ENCODE measurements around the gene MT2A.

The MT2A gene

GRCh38 chr16:56600398-56600999 lies 7.9 kb upstream of the MT2A start:
- peak; percentile 48 for DNase-seq (ENCODE audit: low spot score)

- no peak for DNase-seq (ENCODE audit: low spot score)
Observed at GRCh38 chr16:56601325-56601724, 7.1 kb upstream of the MT2A start.

GRCh38 chr16:56603589-56603988 lies 4.8 kb upstream of the MT2A start:
- no peak for DNase-seq (ENCODE audit: low spot score)

- no peak for DNase-seq (ENCODE audit: low spot score)
Observed at GRCh38 chr16:56604966-56605365, 3.4 kb upstream of the MT2A start.

- DNase-seq (ENCODE audit: low spot score): no peak
Observed at GRCh38 chr16:56605475-56605874, 2.9 kb upstream of the MT2A start.

GRCh38 chr16:56606071-56606475 lies 2.3 kb upstream of the MT2A start:
- no peak for DNase-seq (ENCODE audit: low spot score)

- DNase-seq (ENCODE audit: low spot score): no peak
Observed at GRCh38 chr16:56606476-56607108, 1.8 kb upstream of the MT2A start.

- DNase-seq (ENCODE audit: low spot score): no peak
Observed at GRCh38 chr16:56607109-56607618, 1.2 kb upstream of the MT2A start.

- no peak for DNase-seq (ENCODE audit: low spot score)
Observed at GRCh38 chr16:56607675-56608042, 725 bp upstream of the MT2A start.

GRCh38 chr16:56608876-56609462 lies 585 bp downstream of the MT2A start:
- no peak for DNase-seq (ENCODE audit: low spot score)

GRCh38 chr16:56609463-56609921 lies 1.1 kb downstream of the MT2A start:
- peak; percentile 67 for DNase-seq (ENCODE audit: low spot score)

GRCh38 chr16:56610017-56610608 lies 1.7 kb downstream of the MT2A start:
- DNase-seq (ENCODE audit: low spot score): peak; percentile 55

GRCh38 chr16:56610609-56611111 lies 2.3 kb downstream of the MT2A start:
- DNase-seq (ENCODE audit: low spot score): no peak

- no peak for DNase-seq (ENCODE audit: low spot score)
Observed at GRCh38 chr16:56611281-56611833, 3.0 kb downstream of the MT2A start.

- DNase-seq (ENCODE audit: low spot score): no peak
Observed at GRCh38 chr16:56613706-56614105, 5.3 kb downstream of the MT2A start.

GRCh38 chr16:56614549-56614991 lies 6.2 kb downstream of the MT2A start:
- no peak for DNase-seq (ENCODE audit: low spot score)

GRCh38 chr16:56615353-56615752 lies 7.0 kb downstream of the MT2A start:
- no peak for DNase-seq (ENCODE audit: low spot score)

- DNase-seq (ENCODE audit: low spot score): no peak
Observed at GRCh38 chr16:56616608-56617211, 8.3 kb downstream of the MT2A start.

GRCh38 chr16:56617212-56618085 lies 9.1 kb downstream of the MT2A start:
- DNase-seq (ENCODE audit: low spot score): peak; percentile 34

GRCh38 chr16:56618138-56618537 lies 9.8 kb downstream of the MT2A start:
- DNase-seq (ENCODE audit: low spot score): no peak

- DNase-seq (ENCODE audit: low spot score): no peak
Observed at GRCh38 chr16:56620339-56620897, 12.0 kb downstream of the MT2A start.
